AG09309 (cell line): ENCODE measurements around the gene AMBRA1.
A peak's percentile ranks its signal among the peaks of the same experiment; 100 is the strongest.

Experiments used
- DNase-seq: peaks from one replicate; pipeline ENCODE4 v3.0.0-alpha.2; 2010; ENCODE audit warnings: low read depth
- H3K4me3 ChIP-seq: 2 replicates; pipeline ENCODE4 v1.5.1; 2011; ENCODE audit warnings: mild to moderate bottlenecking, low read depth, low read length, moderate library complexity; ENCODE audit not compliant: control insufficient read depth
- TF ChIP-seq, protein P1 (sequence below): IDR thresholded peaks from 2 replicates; pipeline ENCODE4 v1.5.1; 2011; ENCODE audit warnings: mild to moderate bottlenecking, low read depth, low read length, inconsistent platforms; ENCODE audit not compliant: insufficient read depth, control insufficient read depth; ENCODE audit errors: missing control alignments

Gene AMBRA1

DNA sequence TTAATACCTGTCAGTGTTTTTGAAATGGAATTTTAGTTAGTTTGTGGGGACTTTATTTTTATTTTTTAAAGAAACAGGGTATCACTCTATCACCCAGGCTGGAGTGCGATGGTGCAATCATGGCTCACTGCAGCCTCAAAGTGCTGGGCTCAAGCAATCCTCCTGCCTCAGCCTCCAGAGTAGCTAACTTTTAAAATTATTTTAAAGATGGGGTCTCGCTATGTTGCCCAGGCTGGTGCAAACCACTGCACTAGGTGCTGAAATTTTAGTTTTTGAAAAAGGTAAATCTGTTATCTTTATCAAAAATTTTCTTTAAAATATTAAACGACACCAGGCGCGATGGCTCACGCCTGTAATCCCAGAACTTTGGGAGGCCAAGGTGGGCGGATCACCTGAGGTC is 42.6 kb downstream of the AMBRA1 start:
- DNase-seq, result no peak
- H3K4me3 ChIP-seq, result no peak overlapping the region
- TF ChIP-seq, protein P1, sequence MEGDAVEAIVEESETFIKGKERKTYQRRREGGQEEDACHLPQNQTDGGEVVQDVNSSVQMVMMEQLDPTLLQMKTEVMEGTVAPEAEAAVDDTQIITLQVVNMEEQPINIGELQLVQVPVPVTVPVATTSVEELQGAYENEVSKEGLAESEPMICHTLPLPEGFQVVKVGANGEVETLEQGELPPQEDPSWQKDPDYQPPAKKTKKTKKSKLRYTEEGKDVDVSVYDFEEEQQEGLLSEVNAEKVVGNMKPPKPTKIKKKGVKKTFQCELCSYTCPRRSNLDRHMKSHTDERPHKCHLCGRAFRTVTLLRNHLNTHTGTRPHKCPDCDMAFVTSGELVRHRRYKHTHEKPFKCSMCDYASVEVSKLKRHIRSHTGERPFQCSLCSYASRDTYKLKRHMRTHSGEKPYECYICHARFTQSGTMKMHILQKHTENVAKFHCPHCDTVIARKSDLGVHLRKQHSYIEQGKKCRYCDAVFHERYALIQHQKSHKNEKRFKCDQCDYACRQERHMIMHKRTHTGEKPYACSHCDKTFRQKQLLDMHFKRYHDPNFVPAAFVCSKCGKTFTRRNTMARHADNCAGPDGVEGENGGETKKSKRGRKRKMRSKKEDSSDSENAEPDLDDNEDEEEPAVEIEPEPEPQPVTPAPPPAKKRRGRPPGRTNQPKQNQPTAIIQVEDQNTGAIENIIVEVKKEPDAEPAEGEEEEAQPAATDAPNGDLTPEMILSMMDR, result no peak

DNA sequence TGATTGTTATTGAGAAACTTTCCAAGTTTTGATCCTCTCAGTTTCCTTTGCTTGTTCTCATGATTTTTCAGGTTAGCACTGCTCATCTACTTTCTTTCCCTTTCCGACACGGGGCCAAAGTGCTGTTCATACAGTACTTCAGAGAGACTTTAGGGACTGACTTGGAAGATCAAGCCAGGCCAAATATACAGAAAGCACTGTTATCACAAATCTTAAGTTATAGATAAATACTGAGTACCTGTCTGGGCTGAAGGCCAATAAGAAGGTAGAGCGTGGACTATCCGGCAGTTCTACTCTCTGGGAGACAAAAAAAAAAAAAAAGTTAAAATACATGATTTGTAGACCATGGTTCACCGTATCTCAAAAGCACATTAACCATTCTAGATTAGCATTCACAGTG is 46.2 kb downstream of the AMBRA1 start:
- DNase-seq, result no peak
- TF ChIP-seq, protein P1, result no peak
- H3K4me3 ChIP-seq, result no peak overlapping the region

DNA sequence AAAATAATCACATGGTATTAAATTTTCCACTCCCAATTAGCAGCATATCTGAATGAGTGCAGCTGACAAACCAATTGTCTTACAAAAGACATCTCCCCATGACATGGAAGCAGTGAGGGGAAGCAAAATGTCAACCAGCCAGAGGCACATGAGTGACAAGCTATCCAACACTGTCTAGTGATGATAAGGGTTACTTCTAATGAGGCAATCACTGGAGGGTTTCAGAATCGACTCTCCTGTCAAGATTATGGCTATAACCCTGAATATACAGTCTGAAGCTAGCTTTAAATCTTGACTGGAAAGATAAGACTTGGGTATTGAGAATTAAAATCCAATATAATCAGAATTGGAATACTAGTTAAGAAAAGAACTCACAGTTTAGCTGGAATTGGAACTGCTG is 50.3 kb downstream of the AMBRA1 start:
- TF ChIP-seq, protein P1, result no peak
- H3K4me3 ChIP-seq, result no peak overlapping the region
- DNase-seq, result no peak

DNA sequence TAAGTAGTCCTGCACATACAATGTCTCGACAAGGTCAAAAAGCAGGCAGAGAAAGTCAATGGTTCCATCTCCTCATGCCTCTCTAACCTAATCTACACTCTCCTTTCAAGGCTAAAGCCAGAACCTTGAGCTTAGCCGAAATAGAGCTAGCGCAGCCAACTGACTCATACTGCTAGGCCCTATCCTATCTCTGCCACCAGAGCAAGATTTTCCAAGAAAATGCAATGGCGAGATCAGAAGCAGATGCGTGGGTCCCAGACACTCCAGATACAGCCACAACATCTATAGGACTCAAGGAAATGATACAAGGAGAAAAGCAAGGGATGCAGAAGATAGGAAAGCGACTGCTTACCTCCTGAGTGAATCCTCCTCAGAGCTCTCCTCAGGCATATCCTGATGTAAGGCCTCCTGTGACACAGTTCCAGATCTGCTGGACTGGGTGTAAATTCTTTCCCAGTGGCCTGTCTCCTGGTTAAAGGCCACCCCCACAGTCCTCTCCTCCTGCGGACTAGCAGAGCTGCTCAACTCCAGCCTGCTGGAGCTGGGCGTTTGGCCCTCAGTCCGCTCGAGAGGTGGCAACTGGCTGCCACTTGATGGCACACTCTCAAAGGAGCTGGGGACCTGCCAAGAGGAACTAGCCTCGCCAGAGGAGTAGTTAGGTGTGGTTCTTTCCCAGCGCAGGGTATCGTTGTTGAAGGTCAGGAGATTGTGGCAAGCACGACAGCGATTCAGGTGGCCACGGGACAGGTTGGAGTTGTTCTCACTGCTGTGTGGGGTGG is 52.0 kb downstream of the AMBRA1 start:
- H3K4me3 ChIP-seq, result no peak overlapping the region
- TF ChIP-seq, protein P1, result no peak
- no peak for DNase-seq

DNA sequence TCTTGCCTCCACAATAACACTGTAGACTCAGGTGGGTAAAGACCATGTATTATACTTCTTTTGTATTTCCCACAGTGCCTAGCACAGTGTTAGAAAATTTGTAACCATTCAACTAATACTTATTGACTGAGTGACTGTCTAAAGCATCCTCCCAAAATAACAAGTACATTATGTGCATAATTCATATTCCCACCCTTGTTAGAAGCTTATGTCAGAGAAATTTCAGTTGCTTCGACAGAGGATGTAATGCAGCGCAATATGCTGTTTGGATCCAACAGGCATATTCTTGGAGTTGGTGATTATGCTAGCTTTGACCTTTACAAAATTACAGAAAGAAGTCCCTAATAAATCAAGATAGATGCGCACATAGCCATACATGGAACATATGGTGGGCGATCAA is 53.0 kb downstream of the AMBRA1 start:
- TF ChIP-seq, protein P1, result no peak
- DNase-seq, result no peak
- H3K4me3 ChIP-seq, result no peak overlapping the region

DNA sequence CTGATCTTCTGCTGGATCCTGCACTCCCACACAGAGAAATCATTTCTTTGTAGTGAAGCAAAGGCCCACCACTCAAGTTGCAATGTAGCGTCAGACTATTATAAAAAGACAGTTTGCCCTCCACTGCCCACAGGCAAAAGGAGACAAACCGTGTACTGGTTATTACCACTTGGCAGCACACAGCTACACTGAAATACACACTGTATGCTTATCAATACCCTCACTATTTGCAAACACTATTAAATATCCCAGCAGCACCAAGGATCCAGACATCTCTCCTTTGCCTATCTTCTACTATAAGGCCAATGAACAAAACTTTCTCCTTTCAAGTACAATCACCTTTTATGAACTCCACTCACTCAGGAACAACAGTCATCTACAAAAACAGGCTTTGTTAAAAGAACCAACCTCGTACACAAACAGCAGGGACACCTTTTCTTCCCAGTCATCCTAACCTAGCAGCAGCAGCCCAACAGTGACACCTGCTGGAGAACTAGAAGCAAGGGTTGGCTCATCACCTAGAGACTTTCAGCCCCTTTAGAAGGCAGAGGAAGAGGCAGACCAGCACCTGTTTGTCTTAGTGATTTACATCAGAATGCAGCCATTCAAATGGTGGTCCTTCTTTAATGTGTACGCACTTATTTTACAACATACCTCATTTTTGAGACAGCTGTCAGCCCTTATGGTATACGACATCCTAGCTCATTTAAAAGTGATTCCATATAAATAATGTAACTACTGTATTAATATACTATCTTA is 56.1 kb downstream of the AMBRA1 start:
- no peak for DNase-seq
- H3K4me3 ChIP-seq, result no peak overlapping the region
- TF ChIP-seq, protein P1, result peak; percentile 96
